ENCODE results near the gene GOLGA6B.
"Not testable (repeated sequence)": the region's sequence is repeated elsewhere in the genome, so short reads cannot be mapped to it uniquely, and the experiment has no call there.

Gene GOLGA6B

GRCh38 chr15:72656014-72656413 is 1.5 kb downstream of the GOLGA6B start:
- FAIRE-seq; DNase-seq (ENCODE audit: insufficient read length, low spot score): not testable (repeated sequence)

GRCh38 chr15:72661081-72661480 is 6.6 kb downstream of the GOLGA6B start:
- DNase-seq (ENCODE audit: insufficient read length, low spot score); FAIRE-seq: not testable (repeated sequence)

- DNase-seq (ENCODE audit: insufficient read length, low spot score); FAIRE-seq: not testable (repeated sequence)
These were observed 9.4 kb downstream of the GOLGA6B start for GRCh38 chr15:72663931-72664330.

- not testable (repeated sequence) for DNase-seq (ENCODE audit: insufficient read length, low spot score); FAIRE-seq
These were observed 11.2 kb downstream of the GOLGA6B start for GRCh38 chr15:72665706-72666105.

GRCh38 chr15:72669803-72670202 is 15.3 kb downstream of the GOLGA6B start:
- not testable (repeated sequence) for DNase-seq (ENCODE audit: insufficient read length, low spot score); FAIRE-seq

- DNase-seq (ENCODE audit: insufficient read length, low spot score) (peak; percentile 23), FAIRE-seq (peak; percentile 98)
These were observed 16.3 kb downstream of the GOLGA6B start for GRCh38 chr15:72670656-72671352.

GRCh38 chr15:72671525-72671924 is 17.0 kb downstream of the GOLGA6B start:
- FAIRE-seq, result no peak
- TF ChIP-seq POLR2A (IDR thresholded peaks at IDR 0.05; ENCODE audit: low read depth, low read length), result no peak

GRCh38 chr15:72676838-72677237 is 22.3 kb downstream of the GOLGA6B start:
- DNase-seq (ENCODE audit: insufficient read length, low spot score) (no peak), FAIRE-seq (no peak)
- no peak for TF ChIP-seq POLR2A (IDR thresholded peaks at IDR 0.05; ENCODE audit: low read depth, low read length)

More at GRCh38 chr15:72671525-72671924, 17.0 kb downstream of the GOLGA6B start:
- DNase-seq (ENCODE audit: insufficient read length, low spot score), result no peak

- FAIRE-seq (no peak), DNase-seq (ENCODE audit: insufficient read length, low spot score) (no peak)
- no peak for TF ChIP-seq POLR2A (IDR thresholded peaks at IDR 0.05; ENCODE audit: low read depth, low read length)
These were observed 26.4 kb downstream of the GOLGA6B start for GRCh38 chr15:72680931-72681330.

GRCh38 chr15:72682772-72683171 is 28.3 kb downstream of the GOLGA6B start:
- no peak for FAIRE-seq
- TF ChIP-seq POLR2A (IDR thresholded peaks at IDR 0.05; ENCODE audit: low read depth, low read length), result no peak

GRCh38 chr15:72685301-72685924 is 30.9 kb downstream of the GOLGA6B start:
- DNase-seq (ENCODE audit: insufficient read length, low spot score) (no peak), FAIRE-seq (no peak)
- TF ChIP-seq POLR2A (IDR thresholded peaks at IDR 0.05; ENCODE audit: low read depth, low read length), result no peak

More at GRCh38 chr15:72682772-72683171, 28.3 kb downstream of the GOLGA6B start:
- no peak for DNase-seq (ENCODE audit: insufficient read length, low spot score)

- FAIRE-seq (no peak), DNase-seq (ENCODE audit: insufficient read length, low spot score) (peak; percentile 65)
- no peak; the same call in none of the 2 replicates for TF ChIP-seq POLR2A (IDR thresholded peaks at IDR 0.05; ENCODE audit: low read depth, low read length)
These were observed 31.7 kb downstream of the GOLGA6B start, which contains the start of the genes BBS4 and HIGD2B for GRCh38 chr15:72685925-72686794. TSS of gene BBS4 (plus strand) at chr15:72686207. CDS start at chr15:72686228, 21 bp downstream. TSS of gene HIGD2B (minus strand) at chr15:72686182. CDS start at chr15:72676374, 9,808 bp downstream.

GRCh38 chr15:72688697-72689096 is 34.2 kb downstream of the GOLGA6B start:
- no peak for FAIRE-seq
- no peak for TF ChIP-seq POLR2A (IDR thresholded peaks at IDR 0.05; ENCODE audit: low read depth, low read length)
- no peak for DNase-seq (ENCODE audit: insufficient read length, low spot score)

- FAIRE-seq (no peak), DNase-seq (ENCODE audit: insufficient read length, low spot score) (no peak)
- TF ChIP-seq POLR2A (IDR thresholded peaks at IDR 0.05; ENCODE audit: low read depth, low read length), result no peak
These were observed 36.4 kb downstream of the GOLGA6B start for GRCh38 chr15:72690938-72691337.

All from H54 (cell line).